Measurements from ENCODE around the gene XYLT2. TPM values are rescaled to one million over a fixed set of nuclear protein-coding genes. Genes with fewer than 3 reads are reported as not detected.

The XYLT2 gene
- total and polyA plus RNA-seq, 2 of the 13 experiments (the other 11 are each of a cell fraction or from before 2014, with no cell fraction given): 17.0 to 22.1 TPM

DNA sequence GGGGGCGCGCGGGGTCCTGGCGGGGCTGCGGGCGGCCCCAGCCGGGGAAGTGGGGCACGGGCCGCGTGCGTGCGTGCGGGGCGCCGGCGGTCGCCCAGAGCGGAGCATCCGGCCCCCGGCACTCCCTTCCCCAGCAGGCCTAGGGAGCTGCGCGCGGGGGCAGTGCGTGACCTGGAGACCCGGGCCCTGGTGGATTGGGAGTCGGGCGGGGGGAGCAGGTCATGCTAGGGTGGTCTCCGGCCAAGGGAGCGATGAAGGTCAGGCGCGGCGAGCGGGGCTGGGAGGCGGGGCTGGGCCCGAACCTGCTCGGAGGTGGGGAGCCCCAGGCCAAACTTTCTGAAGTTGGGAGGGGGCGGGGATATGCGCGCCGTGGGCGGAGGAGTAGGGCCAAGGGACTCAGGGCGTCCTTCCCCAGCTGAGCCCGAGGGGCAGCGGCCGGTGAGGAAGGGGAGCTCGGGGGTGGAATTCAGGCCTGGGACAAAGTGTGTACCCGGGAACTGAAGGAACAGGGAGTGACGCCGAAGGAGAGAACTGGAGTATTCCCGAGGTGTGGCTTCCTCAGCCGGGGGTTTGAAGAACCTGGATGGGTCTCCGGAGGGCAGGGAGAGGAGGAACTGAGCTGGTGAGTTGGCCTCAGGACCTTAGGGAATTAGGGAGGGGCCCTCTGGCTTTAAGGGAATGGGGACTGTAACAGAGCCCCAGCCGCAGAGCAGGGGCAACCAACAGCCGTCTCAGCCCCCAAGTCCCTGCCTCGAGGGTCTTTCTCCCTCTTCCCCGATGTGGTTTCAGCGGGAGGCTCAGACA is 589 bp downstream of the XYLT2 start (continued):
- TF ChIP-seq, protein P1, sequence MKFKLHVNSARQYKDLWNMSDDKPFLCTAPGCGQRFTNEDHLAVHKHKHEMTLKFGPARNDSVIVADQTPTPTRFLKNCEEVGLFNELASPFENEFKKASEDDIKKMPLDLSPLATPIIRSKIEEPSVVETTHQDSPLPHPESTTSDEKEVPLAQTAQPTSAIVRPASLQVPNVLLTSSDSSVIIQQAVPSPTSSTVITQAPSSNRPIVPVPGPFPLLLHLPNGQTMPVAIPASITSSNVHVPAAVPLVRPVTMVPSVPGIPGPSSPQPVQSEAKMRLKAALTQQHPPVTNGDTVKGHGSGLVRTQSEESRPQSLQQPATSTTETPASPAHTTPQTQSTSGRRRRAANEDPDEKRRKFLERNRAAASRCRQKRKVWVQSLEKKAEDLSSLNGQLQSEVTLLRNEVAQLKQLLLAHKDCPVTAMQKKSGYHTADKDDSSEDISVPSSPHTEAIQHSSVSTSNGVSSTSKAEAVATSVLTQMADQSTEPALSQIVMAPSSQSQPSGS (CRISPR knock-in tag; IDR thresholded peaks at IDR 0.05): no peak
- TF ChIP-seq NFIC (IDR thresholded peaks at IDR 0.05; ENCODE audit: low read length) (no peak), TEAD2 (CRISPR knock-in tag; IDR thresholded peaks at IDR 0.05) (no peak), MYC (CRISPR knock-in tag; IDR thresholded peaks at IDR 0.05; ENCODE audit: borderline replicate concordance) (peak; percentile 42), KDM4B (CRISPR knock-in tag; IDR thresholded peaks at IDR 0.05) (no peak), ESRRA (CRISPR knock-in tag; IDR thresholded peaks at IDR 0.05; ENCODE audit: low read depth) (no peak), TRIM24 (CRISPR knock-in tag; IDR thresholded peaks at IDR 0.05) (no peak), AGO1 (IDR thresholded peaks at IDR 0.05; ENCODE audit: low read depth, low read length, poor library complexity, severe bottlenecking) (peak; percentile 11), PHF20 (CRISPR knock-in tag; IDR thresholded peaks at IDR 0.05) (no peak), NRL (CRISPR knock-in tag; IDR thresholded peaks at IDR 0.05; ENCODE audit: borderline replicate concordance) (no peak; the same call in 1 of the 2 replicates), KLF6 (CRISPR knock-in tag; IDR thresholded peaks at IDR 0.05) (peak; percentile 79), ZFYVE20 (CRISPR knock-in tag; IDR thresholded peaks at IDR 0.05; ENCODE audit: borderline replicate concordance, low read depth) (no peak)
- TF ChIP-seq, protein P2, sequence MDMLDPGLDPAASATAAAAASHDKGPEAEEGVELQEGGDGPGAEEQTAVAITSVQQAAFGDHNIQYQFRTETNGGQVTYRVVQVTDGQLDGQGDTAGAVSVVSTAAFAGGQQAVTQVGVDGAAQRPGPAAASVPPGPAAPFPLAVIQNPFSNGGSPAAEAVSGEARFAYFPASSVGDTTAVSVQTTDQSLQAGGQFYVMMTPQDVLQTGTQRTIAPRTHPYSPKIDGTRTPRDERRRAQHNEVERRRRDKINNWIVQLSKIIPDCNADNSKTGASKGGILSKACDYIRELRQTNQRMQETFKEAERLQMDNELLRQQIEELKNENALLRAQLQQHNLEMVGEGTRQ (IDR thresholded peaks at IDR 0.05; ENCODE audit: low read depth, low read length): no peak
- TF ChIP-seq, protein P2 (CRISPR knock-in tag; IDR thresholded peaks at IDR 0.05; ENCODE audit: borderline replicate concordance): no peak
- TF ChIP-seq, protein P3, sequence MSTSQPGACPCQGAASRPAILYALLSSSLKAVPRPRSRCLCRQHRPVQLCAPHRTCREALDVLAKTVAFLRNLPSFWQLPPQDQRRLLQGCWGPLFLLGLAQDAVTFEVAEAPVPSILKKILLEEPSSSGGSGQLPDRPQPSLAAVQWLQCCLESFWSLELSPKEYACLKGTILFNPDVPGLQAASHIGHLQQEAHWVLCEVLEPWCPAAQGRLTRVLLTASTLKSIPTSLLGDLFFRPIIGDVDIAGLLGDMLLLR (CRISPR knock-in tag; IDR thresholded peaks at IDR 0.05): 0 out of 2 replicates have a peak, but pooled peaks have one; percentile 13
- TF ChIP-seq, protein P4, sequence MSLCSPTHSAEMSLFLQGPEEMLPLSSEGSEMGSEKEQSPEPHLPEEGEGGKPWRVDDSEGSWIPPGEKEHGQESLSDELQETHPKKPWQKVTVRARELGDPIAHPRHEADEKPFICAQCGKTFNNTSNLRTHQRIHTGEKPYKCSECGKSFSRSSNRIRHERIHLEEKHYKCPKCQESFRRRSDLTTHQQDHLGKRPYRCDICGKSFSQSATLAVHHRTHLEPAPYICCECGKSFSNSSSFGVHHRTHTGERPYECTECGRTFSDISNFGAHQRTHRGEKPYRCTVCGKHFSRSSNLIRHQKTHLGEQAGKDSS (CRISPR knock-in tag; IDR thresholded peaks at IDR 0.05; ENCODE audit: borderline replicate concordance, low read depth): no peak
- TF ChIP-seq, protein P5, sequence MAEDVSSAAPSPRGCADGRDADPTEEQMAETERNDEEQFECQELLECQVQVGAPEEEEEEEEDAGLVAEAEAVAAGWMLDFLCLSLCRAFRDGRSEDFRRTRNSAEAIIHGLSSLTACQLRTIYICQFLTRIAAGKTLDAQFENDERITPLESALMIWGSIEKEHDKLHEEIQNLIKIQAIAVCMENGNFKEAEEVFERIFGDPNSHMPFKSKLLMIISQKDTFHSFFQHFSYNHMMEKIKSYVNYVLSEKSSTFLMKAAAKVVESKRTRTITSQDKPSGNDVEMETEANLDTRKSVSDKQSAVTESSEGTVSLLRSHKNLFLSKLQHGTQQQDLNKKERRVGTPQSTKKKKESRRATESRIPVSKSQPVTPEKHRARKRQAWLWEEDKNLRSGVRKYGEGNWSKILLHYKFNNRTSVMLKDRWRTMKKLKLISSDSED (CRISPR knock-in tag; IDR thresholded peaks at IDR 0.05): no peak
- TF ChIP-seq, protein P6, sequence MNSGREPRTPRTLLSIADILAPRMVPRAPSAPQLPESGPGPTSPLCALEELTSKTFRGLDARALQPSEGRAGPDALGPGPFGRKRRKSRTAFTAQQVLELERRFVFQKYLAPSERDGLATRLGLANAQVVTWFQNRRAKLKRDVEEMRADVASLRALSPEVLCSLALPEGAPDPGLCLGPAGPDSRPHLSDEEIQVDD (CRISPR knock-in tag; IDR thresholded peaks at IDR 0.05; ENCODE audit: borderline replicate concordance): no peak

All from HepG2 (cell line).